H9 (cell line): Measurements from ENCODE around the gene OR5H15. TPM values are rescaled to one million over a fixed set of nuclear protein-coding genes. Genes with fewer than 3 reads are reported as not detected.

Source experiments
- DNase-seq: peaks from one replicate; pipeline ENCODE4 v3.0.0-alpha.2; 2017
- H2AFZ ChIP-seq: one replicate; pipeline ENCODE4 v1.6.1; 2013; ENCODE audit warnings: mild to moderate bottlenecking, low read length, control low read depth, moderate library complexity
- H2AK5ac ChIP-seq: 2 replicates; pipeline ENCODE4 v1.6.1; 2013; ENCODE audit warnings: low read length, control low read depth, mixed read lengths; ENCODE audit not compliant: insufficient read length
- H2BK120ac ChIP-seq: one replicate; pipeline ENCODE4 v1.6.1; 2013; ENCODE audit warnings: low read depth, mild to moderate bottlenecking, low read length, control low read depth, inconsistent platforms; ENCODE audit not compliant: poor library complexity, severe bottlenecking
- H2BK12ac ChIP-seq: 2 replicates; pipeline ENCODE4 v1.6.1; 2013; ENCODE audit warnings: low read length, control low read depth, mixed read lengths, low read depth; ENCODE audit not compliant: insufficient read length
- H2BK15ac ChIP-seq: 2 replicates; pipeline ENCODE4 v1.6.1; 2013; ENCODE audit warnings: low read depth, low read length, control low read depth
- H2BK20ac ChIP-seq: one replicate; pipeline ENCODE4 v1.6.1; 2013; ENCODE audit warnings: low read depth, mild to moderate bottlenecking, low read length, control low read depth, inconsistent platforms; ENCODE audit not compliant: poor library complexity, severe bottlenecking
- H2BK5ac ChIP-seq: 2 replicates; pipeline ENCODE4 v1.6.1; 2013; ENCODE audit warnings: low read length, control low read depth, mixed read lengths; ENCODE audit not compliant: insufficient read length
- H3K14ac ChIP-seq: 2 replicates; pipeline ENCODE4 v1.6.1; 2013; ENCODE audit warnings: low read length, control low read depth; ENCODE audit not compliant: insufficient read depth
- H3K18ac ChIP-seq: 2 replicates; pipeline ENCODE4 v1.6.1; 2013; ENCODE audit warnings: low read depth, mild to moderate bottlenecking, mixed read lengths, low read length, control low read depth; ENCODE audit not compliant: insufficient read length
- H3K23ac ChIP-seq: 2 replicates; pipeline ENCODE4 v1.6.1; 2013; ENCODE audit warnings: low read length, control low read depth, mixed read lengths, low read depth; ENCODE audit not compliant: insufficient read length
- H3K23me2 ChIP-seq: 2 replicates; pipeline ENCODE4 v1.6.1; 2013; ENCODE audit warnings: low read depth, mild to moderate bottlenecking, mixed read lengths, low read length, control low read depth; ENCODE audit not compliant: insufficient read length, poor library complexity, severe bottlenecking
- H3K27ac ChIP-seq: 2 replicates; pipeline ENCODE4 v1.5.1; 2013; ENCODE audit warnings: low read length, control low read depth, mixed read lengths, low read depth; ENCODE audit not compliant: insufficient read length
- H3K27me3 ChIP-seq: 2 replicates; pipeline ENCODE4 v1.6.1; 2013; ENCODE audit warnings: low read length, control low read depth, inconsistent platforms; ENCODE audit not compliant: insufficient read depth
- H3K4ac ChIP-seq: 2 replicates; pipeline ENCODE4 v1.6.1; 2013; ENCODE audit warnings: low read depth, mild to moderate bottlenecking, control low read depth, inconsistent platforms, low read length, moderate library complexity
- H3K4me1 ChIP-seq: 2 replicates; pipeline ENCODE4 v1.6.1; 2013; ENCODE audit warnings: low read length, control low read depth, inconsistent platforms; ENCODE audit not compliant: insufficient read depth
- H3K4me2 ChIP-seq: 2 replicates; pipeline ENCODE4 v1.6.1; 2013; ENCODE audit warnings: low read length, control low read depth, mixed read lengths; ENCODE audit not compliant: insufficient read length, insufficient read depth
- H3K56ac ChIP-seq: 2 replicates; pipeline ENCODE4 v1.6.1; 2013; ENCODE audit warnings: low read depth, mild to moderate bottlenecking, mixed read lengths, low read length, control low read depth; ENCODE audit not compliant: insufficient read length
- H3K79me1 ChIP-seq: 2 replicates; pipeline ENCODE4 v1.6.1; 2013; ENCODE audit warnings: low read depth, mild to moderate bottlenecking, moderate library complexity, low read length, control low read depth, inconsistent platforms; ENCODE audit not compliant: insufficient read depth, poor library complexity, severe bottlenecking
- H3K79me2 ChIP-seq: 2 replicates; pipeline ENCODE4 v1.6.1; 2013; ENCODE audit warnings: low read length, control low read depth, inconsistent platforms; ENCODE audit not compliant: insufficient read depth
- H3K9ac ChIP-seq: 2 replicates; pipeline ENCODE4 v1.6.1; 2013; ENCODE audit warnings: low read length, control low read depth, mixed read lengths; ENCODE audit not compliant: insufficient read length; ENCODE audit errors: extremely low read depth
- H3K9me3 ChIP-seq: one replicate; pipeline ENCODE4 v1.6.1; 2013; ENCODE audit warnings: low read depth, low read length, inconsistent platforms; ENCODE audit not compliant: control insufficient read depth
- H3T11ph ChIP-seq: one replicate; pipeline ENCODE4 v1.6.1; 2013; ENCODE audit warnings: mild to moderate bottlenecking, low read length, control low read depth, inconsistent platforms
- H4K20me1 ChIP-seq: one replicate; pipeline ENCODE4 v1.6.1; 2013; ENCODE audit not compliant: control insufficient read depth, insufficient read length, insufficient read depth
- H4K5ac ChIP-seq: 2 replicates; pipeline ENCODE4 v1.6.1; 2013; ENCODE audit warnings: low read depth, mild to moderate bottlenecking, mixed read lengths, low read length, control low read depth; ENCODE audit not compliant: insufficient read length
- H4K8ac ChIP-seq: replicated peaks from 2 replicates; pipeline ENCODE4 v1.6.1; 2013; ENCODE audit warnings: low read length, control low read depth, mixed read lengths, low read depth; ENCODE audit not compliant: insufficient read length
- H4K91ac ChIP-seq: 2 replicates; pipeline ENCODE4 v1.6.1; 2013; ENCODE audit warnings: low read depth, mild to moderate bottlenecking, moderate library complexity, mixed read lengths, low read length, control low read depth; ENCODE audit not compliant: insufficient read length
- H3K27ac Mint-ChIP-seq, 3 experiments: 2 replicates in 2 of 3; 3 replicates in 1 of 3; pipeline ENCODE4 v1.8.0; 2020 to 2021; ENCODE audit warnings: mixed read lengths in 3 of 3, mild to moderate bottlenecking in 1 of 3, moderate library complexity in 1 of 3
- H3K27me3 Mint-ChIP-seq: 2 replicates; pipeline ENCODE4 v1.8.0; 2021; ENCODE audit warnings: low read depth, mild to moderate bottlenecking, moderate library complexity, mixed read lengths
- H3K36me3 Mint-ChIP-seq, 3 experiments: 2 replicates in 2 of 3; 3 replicates in 1 of 3; pipeline ENCODE4 v1.8.0; 2020 to 2021; ENCODE audit warnings: low read depth in 3 of 3, mixed read lengths in 3 of 3; ENCODE audit not compliant: insufficient read depth in 1 of 3
- H3K4me1 Mint-ChIP-seq, 2 experiments: 2 replicates each; pipeline ENCODE4 v1.8.0; 2020; ENCODE audit warnings: mixed read lengths in 2 of 2
- H3K4me3 Mint-ChIP-seq, 2 experiments: 2 replicates in 1 of 2; 3 replicates in 1 of 2; pipeline ENCODE4 v1.8.0; 2020 to 2021; ENCODE audit warnings: mild to moderate bottlenecking in 2 of 2, mixed read lengths in 2 of 2, moderate library complexity in 1 of 2
- H3K9me3 Mint-ChIP-seq, 2 experiments: 2 replicates in 1 of 2; 3 replicates in 1 of 2; pipeline ENCODE4 v1.8.0; 2020; ENCODE audit warnings: mild to moderate bottlenecking in 2 of 2, mixed read lengths in 2 of 2, moderate library complexity in 1 of 2
- CTCF ChIP-seq: fragments of 200-600 bp; sonication (generic); conservative IDR thresholded peaks from 3 replicates; pipeline ENCODE4 v1.8.0; 2021; ENCODE audit warnings: antibody characterized with exemption, mild to moderate bottlenecking
- total RNA-seq: library from RNA; stranded (reverse); gene quantifications from 2 replicates; pipeline ENCODE4 v1.2.1, GENCODE V29; 2021

The OR5H15 gene
- total RNA-seq, 1 experiment from 2014 or later, result not detected

- H3K9me3 ChIP-seq, result no peaks in the 10 kb centered on the region
- no peak overlapping the region for H2AFZ ChIP-seq
- no peak overlapping the region for H3K56ac ChIP-seq
- H3K9me3 Mint-ChIP-seq, result no peaks in the 10 kb centered on the region; a peak in 1 of 5 replicates
- H3K79me1 ChIP-seq, result no peaks in the 10 kb centered on the region
- DNase-seq, result no peak
- no peak overlapping the region for H2BK5ac ChIP-seq
- no peak overlapping the region for H3K27ac Mint-ChIP-seq
- H3K79me2 ChIP-seq, result no peaks in the 10 kb centered on the region
- H4K20me1 ChIP-seq, result no peaks in the 10 kb centered on the region
- H4K5ac ChIP-seq, result no peak overlapping the region
- no peak overlapping the region for H3K4ac ChIP-seq
- H2BK15ac ChIP-seq, result no peak overlapping the region
- no peak overlapping the region for H2BK12ac ChIP-seq
- H4K8ac ChIP-seq, result no peak overlapping the region
- no peak overlapping the region for H3T11ph ChIP-seq
- H4K91ac ChIP-seq, result no peak overlapping the region
- H3K4me2 ChIP-seq, result no peak overlapping the region
- H2AK5ac ChIP-seq, result no peak overlapping the region
- no peak for TF ChIP-seq CTCF
- H2BK20ac ChIP-seq, result no peak overlapping the region
- H3K9ac ChIP-seq, result no peak overlapping the region
- no peaks in the 10 kb centered on the region for H3K27me3 Mint-ChIP-seq
- H3K4me3 Mint-ChIP-seq, result no peak overlapping the region
- H3K4me1 ChIP-seq, result no peaks in the 10 kb centered on the region
- H2BK120ac ChIP-seq, result no peak overlapping the region
- peaks cover 17 to 22% of the 10 kb centered on the region in 2 experiments for H3K4me1 Mint-ChIP-seq
- H3K27me3 ChIP-seq, result no peaks in the 10 kb centered on the region
- no peak overlapping the region for H3K14ac ChIP-seq
- no peak overlapping the region for H3K18ac ChIP-seq
- no peaks in the 10 kb centered on the region for H3K23me2 ChIP-seq
- H3K36me3 Mint-ChIP-seq, result no peaks in the 10 kb centered on the region
- H3K23ac ChIP-seq, result no peak overlapping the region
- no peak overlapping the region for H3K27ac ChIP-seq
Measured at GRCh38 chr3:98140531-98140930, 26.0 kb upstream of the OR5H15 start.
